ENCODE results near the gene AIG1. TPM values are rescaled to one million over a fixed set of nuclear protein-coding genes. Genes with fewer than 3 reads are reported as not detected.
"Not testable (repeated sequence)": the region's sequence is repeated elsewhere in the genome, so short reads cannot be mapped to it uniquely, and the experiment has no call there.

Gene AIG1
- total RNA-seq, 1 donor from 2014 or later: 3.8 TPM

DNA sequence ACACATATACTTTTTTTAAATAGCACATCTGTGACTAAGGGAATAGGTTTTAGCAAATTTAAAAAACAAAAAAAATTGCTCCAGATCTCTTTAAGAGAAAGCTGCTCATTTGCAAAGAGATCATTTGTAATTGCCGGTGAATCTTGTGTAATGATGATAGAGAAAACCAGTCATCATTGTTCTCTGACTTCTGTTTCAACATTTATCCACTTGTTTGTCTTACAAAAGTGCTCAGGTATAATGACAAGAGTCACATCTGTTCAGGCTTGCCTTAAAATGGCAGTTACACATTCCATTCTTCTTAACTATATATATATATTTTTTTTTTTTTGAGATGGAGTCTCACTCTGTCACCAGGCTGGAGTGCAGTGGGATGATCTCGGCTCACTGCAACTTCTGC, 165.2 kb downstream of the AIG1 start:
- intact Hi-C loops (cut with micrococcal nuclease): no loop called here

DNA sequence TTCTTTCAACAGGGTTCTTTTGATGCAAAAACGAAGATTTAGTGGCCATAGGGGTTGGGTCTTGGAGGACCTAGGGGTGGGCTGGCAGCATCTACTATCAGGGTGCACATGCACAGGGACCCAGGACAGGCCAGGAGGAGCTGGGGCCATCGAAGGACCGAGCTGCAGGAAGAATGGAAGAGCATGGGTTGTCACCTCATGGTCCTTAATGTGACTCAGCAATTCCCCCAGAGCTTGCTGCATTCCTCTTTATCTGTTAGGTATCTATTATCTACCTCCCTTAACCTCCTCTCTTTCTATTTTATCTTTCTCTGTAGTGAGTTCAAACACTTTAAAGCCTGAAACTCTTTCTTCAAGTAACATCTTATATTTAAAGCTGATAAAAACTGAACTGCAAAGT, 167.0 kb downstream of the AIG1 start:
- intact Hi-C loops (cut with micrococcal nuclease): no loop called here

DNA sequence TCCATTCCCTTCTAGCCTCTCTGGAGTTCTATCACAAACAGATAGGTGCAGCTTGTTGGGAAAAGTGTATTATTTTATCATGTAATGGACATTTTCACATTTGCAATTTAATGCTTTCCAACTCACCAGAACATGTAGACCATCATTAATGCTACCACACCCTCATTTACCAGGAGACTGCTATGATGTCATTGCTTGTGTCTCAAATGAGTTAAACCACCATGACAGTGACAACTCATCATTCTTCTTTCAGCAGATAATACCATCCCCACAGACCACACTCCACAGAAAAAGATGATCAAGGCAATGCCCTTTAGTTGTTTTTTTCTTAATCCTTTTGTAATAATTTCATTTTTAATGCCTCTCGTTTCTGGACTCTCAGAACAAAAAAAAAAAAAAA, 168.7 kb downstream of the AIG1 start:
- intact Hi-C loops (cut with micrococcal nuclease): no loop called here

DNA sequence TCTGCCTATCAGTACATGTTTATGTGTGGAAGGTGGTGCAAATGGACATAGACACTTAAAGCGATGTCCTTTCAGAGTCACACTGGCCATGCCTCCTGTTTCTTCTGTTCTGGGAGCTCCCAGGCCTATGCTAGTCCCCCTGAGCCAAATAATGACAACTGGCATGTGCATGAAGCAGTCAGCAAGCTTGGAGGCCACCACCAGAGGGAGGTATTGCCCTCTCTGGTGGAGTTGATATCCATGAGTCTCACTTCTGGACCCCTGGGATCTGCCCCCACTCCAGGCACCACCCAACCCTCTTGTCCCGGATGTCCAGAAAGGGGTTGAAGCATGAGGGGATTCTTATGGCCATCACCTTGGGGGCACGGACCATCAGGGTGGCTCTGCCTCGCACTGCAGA, 172.2 kb downstream of the AIG1 start:
- intact Hi-C loops (cut with micrococcal nuclease): loop anchor here (2.0 kb wide), 1 partner anchor 194 kb away; no protein-coding TSS in a partner anchor

DNA sequence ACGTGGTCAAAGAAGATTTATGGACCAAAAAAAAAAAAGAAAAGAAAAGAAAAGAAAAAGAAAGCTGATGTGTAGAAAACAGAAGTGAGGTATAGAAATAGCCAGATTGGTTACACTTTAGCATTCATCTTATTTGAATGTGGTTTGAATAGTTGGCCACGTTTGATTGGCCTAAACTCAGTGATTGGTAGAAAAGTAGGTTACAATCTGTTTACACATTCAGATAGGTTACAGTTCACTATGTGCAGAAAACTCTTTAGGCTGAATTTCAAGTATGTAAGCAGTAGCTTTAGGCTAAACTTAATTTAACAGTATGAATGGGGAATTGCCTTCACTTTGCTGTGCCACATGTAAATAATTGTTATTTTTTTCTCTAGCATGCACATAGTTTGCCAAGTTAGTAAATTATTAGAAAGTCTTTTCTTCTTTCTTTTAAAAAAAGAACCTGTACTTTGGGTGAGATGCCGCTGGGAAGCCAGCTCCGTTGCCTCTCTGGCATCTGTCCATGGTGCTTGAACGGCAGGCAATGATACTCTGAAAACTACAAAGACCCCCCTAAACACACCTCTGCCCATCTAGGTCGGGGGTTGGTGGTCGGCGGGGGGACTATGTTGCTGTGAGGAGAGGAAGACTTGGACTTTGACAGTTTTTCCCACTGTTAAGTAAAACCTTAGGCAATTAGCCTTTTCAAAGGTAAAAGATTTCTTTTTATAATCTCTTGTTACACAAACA, 173.0 kb downstream of the AIG1 start:
- intact Hi-C loops (cut with micrococcal nuclease): loop anchor here (2.0 kb wide), 1 partner anchor 193 kb away; no protein-coding TSS in a partner anchor

DNA sequence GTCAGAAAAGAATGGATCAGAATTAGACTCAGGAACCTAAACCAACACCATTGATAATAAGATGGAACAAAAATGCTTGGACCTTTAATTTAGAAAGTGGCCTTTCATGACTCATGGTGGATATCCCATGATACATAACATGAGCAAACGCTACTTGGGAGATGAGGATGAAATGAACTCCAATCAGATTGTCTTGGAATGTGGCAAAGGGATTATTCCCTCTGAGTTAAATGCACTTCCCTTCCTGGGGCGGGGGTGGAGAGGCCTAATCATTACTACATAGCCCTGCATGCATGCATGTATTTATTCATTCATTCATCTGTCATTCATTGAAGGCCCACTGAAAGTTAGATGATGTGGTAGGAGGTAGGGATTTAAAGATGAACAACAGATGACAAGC, 174.0 kb downstream of the AIG1 start:
- intact Hi-C loops (cut with micrococcal nuclease): no loop called here

DNA sequence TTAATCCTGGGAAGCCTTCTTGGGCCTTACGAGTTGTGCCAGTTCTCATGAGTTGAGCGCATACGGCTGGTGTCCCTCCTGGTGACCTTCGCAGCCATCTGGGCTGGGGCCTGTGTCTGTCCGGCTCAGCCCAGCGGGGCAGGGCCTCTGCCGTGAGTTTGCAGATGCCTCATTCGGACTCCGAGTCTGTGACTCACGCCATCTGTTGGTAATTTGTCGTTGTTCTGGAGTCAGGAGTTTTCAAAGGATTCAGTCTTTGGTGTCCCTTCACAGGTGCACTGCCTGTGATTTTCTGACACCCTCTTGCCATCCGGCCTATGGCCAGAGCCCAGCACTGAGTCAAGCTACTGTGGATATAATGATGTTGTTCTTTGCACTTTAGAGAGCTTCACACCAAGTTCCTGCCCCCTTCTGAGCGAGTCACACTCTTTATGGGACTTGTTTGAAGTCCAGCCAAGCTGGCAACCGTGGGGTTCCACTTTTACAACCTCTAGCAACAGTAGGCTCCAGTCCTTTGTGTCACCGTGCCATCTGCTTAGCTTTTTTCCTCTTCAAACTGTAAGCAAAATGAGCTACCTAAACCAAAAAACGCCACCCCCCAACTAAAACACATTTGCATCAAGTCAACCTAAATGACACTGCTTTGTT, 175.6 kb downstream of the AIG1 start:
- intact Hi-C loops (cut with micrococcal nuclease): no loop called here

DNA sequence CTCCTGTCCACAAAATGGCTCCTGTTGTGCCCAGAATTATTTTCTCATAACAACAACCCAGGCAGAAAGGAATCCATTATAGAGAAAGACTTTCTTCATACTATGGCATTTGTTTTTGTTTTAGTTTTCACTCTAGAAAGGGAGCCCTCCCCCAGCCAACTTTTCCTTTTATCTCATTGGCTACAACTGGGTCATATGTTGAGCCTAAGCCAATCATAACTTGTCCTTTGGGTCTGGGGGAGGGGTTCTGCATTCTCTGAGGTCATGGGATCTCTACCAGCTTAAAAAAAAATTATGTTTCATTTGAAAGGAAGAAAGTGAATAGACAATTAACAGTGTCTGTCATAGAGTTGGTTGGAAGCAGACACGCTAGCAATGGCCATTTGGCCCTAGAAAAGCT, 177.6 kb downstream of the AIG1 start:
- intact Hi-C loops (cut with micrococcal nuclease): no loop called here

DNA sequence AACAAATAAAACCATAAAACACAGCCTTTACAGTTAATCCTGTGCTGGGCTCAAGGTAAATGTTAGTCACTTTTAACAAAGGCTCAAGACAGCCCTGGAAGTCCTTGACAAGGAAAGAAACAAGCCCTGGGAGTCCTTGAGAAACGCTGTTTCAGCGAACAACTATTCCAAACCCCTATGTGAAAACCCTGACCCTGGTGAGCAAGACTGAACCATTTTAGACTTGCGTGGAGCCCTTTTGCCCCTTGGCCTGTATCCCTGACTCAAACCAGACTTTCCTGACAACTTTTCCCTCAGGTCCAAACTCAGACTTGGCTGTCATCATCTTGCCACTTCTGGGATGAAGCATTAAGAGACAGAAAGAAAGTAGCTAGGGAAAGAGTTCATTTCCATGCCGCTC, 180.4 kb downstream of the AIG1 start:
- intact Hi-C loops (cut with micrococcal nuclease): no loop called here

DNA sequence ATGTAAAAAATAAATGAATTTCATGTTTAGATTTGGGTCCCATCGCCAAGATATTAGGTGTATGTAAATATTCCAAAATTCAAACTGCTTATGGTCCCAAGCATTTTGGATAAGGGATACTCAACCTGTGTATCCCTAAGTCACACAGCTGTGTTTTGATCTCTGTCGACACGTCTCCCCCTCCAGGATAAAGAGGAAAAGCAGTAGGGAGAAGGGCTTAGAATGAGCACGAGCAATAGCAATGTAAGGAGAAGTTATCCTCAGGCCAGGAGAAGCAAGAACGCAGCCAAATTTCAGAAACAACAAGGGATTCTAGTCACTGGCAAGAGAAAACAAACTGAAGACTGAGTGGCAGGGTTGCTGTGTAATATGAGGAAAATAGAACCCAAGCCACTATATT, 181.2 kb downstream of the AIG1 start:
- intact Hi-C loops (cut with micrococcal nuclease): no loop called here

DNA sequence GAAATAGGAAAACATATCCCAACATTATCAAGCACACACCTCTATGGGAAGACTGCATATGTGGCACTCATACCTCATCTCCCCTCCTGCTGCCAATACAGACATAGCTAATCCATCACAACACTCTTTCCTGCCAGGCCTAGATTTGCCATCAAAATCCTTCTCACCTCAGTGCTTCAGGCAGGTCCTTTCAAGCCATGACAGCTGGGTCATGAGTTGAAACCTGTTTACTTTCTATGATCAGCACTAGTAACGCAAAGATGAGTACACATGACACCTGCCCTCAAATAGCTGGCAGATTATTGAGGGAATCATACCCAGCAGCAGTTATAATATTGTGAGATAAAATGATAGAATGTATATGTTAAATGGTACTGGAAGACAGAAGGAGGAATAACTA, 183.1 kb downstream of the AIG1 start:
- intact Hi-C loops (cut with micrococcal nuclease): no loop called here

DNA sequence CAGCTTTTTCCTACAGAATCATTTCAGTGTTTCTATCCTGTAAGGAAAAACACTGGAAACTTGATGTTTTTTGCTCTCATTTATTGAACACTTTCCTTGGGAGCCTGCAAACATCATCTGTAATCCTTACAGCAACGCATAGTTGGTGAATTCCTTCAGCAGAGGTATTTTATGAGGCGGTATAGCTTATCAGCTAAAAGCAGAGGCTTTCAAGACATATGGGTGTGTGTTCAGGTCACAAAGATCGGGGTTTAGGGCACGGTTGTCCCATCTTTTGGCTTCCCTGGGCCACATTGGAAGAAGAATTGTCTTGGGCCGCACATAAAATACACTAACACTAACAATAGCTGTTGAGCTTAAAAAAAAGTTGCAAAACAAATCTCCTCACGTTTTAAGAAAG, 185.0 kb downstream of the AIG1 start:
- intact Hi-C loops (cut with micrococcal nuclease): no loop called here

DNA sequence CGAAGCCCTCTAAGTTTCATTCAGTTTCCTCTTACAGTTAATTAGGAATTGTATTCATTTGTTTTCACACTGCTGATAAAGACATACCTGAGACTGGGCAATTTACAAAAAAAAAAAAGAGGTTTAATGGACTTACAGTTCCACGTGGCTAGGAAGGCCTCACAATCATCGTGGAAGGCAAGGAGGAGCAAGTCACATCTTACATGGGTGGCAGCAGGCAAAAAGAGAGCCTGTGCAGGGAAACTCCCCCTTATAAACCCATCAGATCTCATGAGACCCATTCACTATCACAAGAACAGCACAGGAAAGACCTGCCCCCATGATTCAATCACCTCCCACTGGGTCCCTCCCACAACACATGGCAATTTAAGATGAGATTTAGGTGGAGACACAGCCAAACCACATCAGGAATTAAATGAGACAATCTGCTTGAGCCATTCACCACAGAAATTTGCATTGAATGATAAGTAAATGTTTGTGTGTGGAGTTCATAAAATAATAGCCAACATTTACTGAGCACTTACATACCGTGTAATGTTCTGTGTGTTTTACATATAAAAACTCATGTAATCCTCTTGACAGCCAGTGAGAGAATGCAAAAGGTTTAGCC, 185.6 kb downstream of the AIG1 start:
- intact Hi-C loops (cut with micrococcal nuclease): not testable (repeated sequence)

DNA sequence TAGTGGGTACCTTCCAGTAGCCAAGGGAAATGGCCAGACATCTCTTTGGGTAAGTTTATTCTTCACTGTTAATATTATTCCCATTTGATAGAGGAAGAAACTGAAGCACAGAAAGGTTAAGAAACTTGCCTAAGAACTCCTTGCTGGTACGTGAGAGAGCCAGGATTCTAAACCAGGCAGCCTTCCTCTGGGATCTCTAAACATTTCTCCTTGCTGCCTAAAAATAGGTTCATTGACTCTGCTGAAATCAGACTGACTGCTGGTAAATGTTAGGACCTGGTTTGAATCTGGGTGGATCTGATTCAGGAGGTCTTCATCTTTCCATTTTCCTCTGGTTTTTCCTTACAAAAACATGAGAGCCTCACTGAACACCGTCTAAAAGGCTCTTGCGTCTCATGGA, 186.9 kb downstream of the AIG1 start:
- intact Hi-C loops (cut with micrococcal nuclease): no loop called here

DNA sequence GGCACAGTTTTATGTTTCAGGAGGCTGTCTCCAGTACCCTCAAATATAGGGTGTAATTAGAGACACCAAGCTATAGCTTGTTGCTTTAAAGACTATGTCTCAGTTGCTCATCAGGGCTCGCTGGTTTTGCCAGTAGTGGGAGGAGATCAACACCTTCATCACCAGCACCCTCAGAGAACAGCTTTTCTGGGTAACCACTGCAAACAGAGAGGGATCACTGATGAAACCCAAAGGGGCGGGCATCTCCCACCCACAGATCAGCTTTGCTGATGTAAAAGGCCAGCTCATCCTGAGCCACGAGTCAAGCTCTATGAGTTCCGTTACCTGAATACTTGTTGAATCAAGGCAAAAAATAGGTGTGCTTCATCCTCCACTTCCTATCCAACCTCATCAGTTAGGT, 187.7 kb downstream of the AIG1 start:
- intact Hi-C loops (cut with micrococcal nuclease): no loop called here

DNA sequence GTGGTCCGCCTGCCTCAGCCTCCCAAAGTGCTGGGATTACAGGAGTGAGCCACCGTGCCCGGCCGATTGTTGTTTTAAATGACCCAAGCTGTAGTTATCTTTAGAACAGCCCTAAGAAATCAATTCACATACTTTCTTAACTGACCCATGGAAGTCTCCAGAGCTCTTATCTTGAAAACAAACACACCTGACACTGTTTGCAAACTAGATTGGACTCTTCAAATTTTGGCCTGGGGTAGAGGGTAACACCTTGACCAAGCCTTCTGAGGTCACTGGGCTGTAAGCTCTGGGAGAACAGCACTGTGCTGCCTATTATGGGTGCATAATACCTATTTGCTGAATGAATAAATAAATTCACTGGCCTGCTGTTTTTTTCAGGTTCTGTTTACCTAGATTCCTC, 190.6 kb downstream of the AIG1 start:
- intact Hi-C loops (cut with micrococcal nuclease): no loop called here

DNA sequence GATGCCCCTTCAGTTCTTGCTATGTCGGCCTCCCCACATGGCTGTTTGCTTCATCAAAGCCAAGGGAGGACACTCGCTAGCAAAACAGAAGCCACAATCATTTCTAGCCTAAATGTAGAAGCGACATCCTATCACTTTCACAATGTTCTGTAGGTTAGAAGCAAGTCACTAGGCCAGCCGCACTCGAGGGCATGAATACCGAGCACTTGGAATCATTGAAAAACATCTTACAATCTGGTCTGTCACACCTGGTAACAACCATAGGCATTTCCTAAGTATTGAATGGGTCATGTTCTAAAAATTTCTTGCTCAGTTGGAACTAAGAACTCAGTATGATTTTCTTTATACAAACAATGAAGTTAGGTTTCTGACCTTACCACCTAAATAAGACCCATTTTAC, 192.3 kb downstream of the AIG1 start:
- intact Hi-C loops (cut with micrococcal nuclease): no loop called here

DNA sequence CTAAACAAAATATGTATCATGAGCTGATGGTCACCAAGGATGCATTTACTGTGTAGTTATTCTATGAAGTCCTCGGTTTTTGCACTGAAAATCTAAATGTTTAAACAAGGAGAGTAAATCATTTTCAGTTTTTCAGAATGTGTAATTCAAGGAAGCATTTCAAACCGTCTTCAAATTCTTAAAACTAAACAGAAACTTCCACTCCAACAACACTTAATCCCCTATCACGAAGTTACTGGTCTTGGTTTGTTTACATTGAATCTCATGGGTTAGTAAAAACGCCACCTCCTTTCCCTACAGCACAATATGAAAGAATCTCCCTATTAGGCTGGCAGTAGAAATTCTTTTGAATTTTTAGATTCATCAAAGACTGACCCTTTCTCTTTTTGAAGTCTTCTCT, 192.9 kb downstream of the AIG1 start:
- intact Hi-C loops (cut with micrococcal nuclease): no loop called here

DNA sequence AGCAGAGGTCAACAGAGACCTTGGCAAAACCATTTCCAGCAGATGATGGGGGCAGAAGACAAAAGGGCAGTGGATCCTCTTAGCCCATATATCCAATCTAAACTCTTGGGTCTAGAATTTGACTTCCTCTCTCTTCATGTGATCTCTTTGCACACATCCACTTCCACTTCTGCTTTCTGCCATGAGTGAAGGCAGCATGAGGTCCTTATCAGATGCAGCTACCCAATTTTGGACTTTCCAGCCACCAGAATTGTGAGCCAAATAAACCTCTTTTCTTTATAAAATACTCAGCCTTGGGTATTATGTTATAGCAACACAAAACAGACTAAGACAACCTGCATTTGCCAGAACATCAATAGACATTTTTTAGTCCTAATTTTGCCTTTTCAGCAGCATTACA, 198.3 kb downstream of the AIG1 start:
- intact Hi-C loops (cut with micrococcal nuclease): no loop called here

DNA sequence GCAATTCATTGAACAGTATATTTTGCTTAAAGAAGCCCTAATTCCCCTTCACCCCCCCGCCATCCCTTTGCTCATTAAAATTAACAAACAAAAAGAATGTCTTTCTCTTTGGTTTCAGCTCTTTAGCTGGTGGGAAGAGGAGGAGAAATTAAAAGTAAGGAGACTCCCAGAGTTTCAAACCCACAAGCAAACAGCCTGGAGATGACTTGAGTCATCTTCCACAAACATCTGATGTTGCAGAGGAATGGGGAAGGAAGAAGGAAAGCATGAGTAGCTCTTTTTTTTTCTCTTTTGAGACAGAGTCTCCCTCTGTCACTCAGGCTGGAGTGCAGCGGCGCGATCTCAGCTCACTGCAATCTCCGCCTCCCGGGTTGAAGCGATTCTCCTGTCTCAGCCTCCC, 200.2 kb downstream of the AIG1 start:
- intact Hi-C loops (cut with micrococcal nuclease): no loop called here

DNA sequence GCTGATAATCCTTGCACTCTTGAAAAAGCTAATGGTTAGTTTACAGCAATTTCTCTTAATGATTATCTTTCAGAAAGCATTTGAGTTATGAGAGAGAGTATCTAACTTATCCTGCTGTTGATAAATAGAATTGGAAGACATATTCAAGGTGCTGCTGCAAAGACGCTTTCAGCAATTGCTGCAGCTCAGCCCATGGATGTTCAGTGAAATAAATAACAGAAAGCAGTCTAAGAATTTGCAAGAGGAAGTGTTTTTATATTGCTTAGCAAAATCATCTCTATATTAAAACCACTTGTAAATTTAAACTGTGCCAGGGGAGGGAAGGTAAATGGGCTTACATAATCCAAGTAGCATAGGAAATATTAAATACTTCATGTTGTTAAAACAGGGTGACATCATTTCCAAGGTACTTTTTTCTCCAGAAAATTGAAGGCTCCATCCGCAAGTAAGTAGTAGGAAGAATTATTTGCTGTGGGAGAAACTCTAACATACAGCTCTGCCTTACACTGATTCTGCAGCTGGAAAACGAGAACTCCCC, 201.3 kb downstream of the AIG1 start:
- intact Hi-C loops (cut with micrococcal nuclease): no loop called here

DNA sequence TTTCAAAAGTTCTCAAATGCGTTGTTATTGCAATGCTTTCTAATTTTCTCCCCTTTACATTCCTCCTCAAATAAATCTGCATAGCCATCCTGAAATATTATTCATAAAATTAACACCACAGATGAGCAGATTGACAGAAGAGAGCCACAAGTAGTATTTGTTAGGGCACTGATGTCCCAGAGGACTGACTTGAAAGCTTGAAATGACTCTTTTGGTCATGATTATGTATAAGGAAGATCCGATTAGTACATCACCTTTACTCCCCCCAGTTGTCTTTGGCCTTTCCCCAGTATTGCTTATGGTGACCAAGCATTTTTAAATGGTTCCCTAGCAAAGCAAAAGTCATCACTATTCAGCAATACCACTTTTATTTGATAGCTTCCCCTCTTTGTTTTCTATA, 202.2 kb downstream of the AIG1 start:
- intact Hi-C loops (cut with micrococcal nuclease): no loop called here

DNA sequence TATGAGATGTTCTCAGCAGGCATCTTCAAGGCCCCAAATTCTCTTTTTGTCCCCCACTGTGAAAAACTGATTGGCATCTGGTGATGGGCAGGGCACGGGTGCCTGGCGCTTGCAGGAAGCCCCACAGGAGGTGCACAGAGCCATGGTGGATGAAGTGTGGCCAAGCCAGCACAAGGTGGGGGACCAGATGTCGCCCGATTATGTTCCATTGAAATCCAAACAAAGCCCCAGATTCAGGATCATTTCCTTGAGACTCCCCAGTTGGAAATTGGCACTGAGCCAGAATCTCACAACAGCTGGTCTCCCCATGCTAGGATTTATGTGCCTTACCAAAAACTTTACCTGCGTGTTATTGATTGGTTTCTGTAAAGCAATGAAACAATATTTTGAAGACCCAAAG, 203.7 kb downstream of the AIG1 start:
- intact Hi-C loops (cut with micrococcal nuclease): no loop called here
